Islet of Langerhans (tissue), 1 donor: ENCODE results near the gene FXYD1.

Experiments used
- FAIRE-seq: peaks from one replicate; lab custom pipeline; 2011; peaks lifted over from hg19 to GRCh38; lab: Jason Lieb, UNC

The FXYD1 gene

GRCh38 chr19:35162471-35163326, 24.1 kb downstream of the FXYD1 start:
- no peak for FAIRE-seq

- FAIRE-seq = no peak
These were observed 25.8 kb downstream of the FXYD1 start for GRCh38 chr19:35164418-35164817.

GRCh38 chr19:35165200-35166058, 26.8 kb downstream of the FXYD1 start:
- FAIRE-seq = no peak

GRCh38 chr19:35166100-35167063, 27.8 kb downstream of the FXYD1 start:
- FAIRE-seq = no peak

GRCh38 chr19:35167251-35168119, 28.9 kb downstream of the FXYD1 start:
- FAIRE-seq = no peak

- FAIRE-seq = no peak
These were observed 29.6 kb downstream of the FXYD1 start for GRCh38 chr19:35168196-35168595.

GRCh38 chr19:35169221-35169995, 30.8 kb downstream of the FXYD1 start:
- FAIRE-seq = no peak

GRCh38 chr19:35170359-35171061, 31.9 kb downstream of the FXYD1 start:
- FAIRE-seq = no peak

GRCh38 chr19:35171730-35172129, 33.1 kb downstream of the FXYD1 start:
- FAIRE-seq = no peak

GRCh38 chr19:35174226-35174625, 35.6 kb downstream of the FXYD1 start:
- FAIRE-seq = no peak

- FAIRE-seq = no peak
These were observed 37.6 kb downstream of the FXYD1 start for GRCh38 chr19:35176181-35176570.

- FAIRE-seq = no peak
These were observed 39.0 kb downstream of the FXYD1 start for GRCh38 chr19:35177377-35178274.

GRCh38 chr19:35178701-35179100, 40.1 kb downstream of the FXYD1 start:
- FAIRE-seq = no peak

- no peak for FAIRE-seq
These were observed 41.2 kb downstream of the FXYD1 start for GRCh38 chr19:35179830-35180229.

GRCh38 chr19:35181387-35181786, 42.8 kb downstream of the FXYD1 start:
- no peak for FAIRE-seq

GRCh38 chr19:35184267-35184666, 45.6 kb downstream of the FXYD1 start:
- FAIRE-seq = no peak

- FAIRE-seq = no peak
These were observed 46.3 kb downstream of the FXYD1 start for GRCh38 chr19:35184884-35185283.
